Measurements from ENCODE around the gene CHID1. TPM values are rescaled to one million over a fixed set of nuclear protein-coding genes. Genes with fewer than 3 reads are reported as not detected.

The CHID1 gene
- polyA plus RNA-seq, 1 donor from 2014 or later: 51.2 TPM

DNA sequence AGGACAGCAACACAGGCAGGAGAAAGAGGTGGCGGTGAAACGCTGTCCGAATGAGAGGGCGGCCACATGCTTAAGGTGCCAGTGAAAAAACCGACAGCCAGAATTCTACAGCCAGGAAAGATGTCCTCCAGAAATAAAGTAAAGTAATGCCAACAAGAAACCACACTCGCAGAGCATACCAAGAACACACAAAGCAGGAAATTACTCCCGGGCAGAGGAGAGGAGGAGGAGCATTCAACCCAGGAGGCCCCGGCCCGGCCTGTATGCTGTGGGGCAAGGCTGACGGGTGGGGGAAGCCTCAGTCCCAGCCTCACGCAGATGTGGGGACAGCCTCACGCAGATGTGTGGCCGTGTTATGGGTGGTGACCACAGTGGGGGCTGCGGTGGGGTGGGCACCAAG lies 28.0 kb downstream of the CHID1 start:
- H4K20me1 ChIP-seq (ENCODE audit: insufficient read depth): no peaks in the 10 kb centered on the region
- no peaks in the 10 kb centered on the region for H3K9me2 ChIP-seq (ENCODE audit: insufficient read depth, low read length)
- H3K9me3 ChIP-seq (ENCODE audit: low read length): no peaks in the 10 kb centered on the region
- TF ChIP-seq POLR2AphosphoS5 (IDR thresholded peaks at IDR 0.05) (no peak), TAF1 (IDR thresholded peaks at IDR 0.05; ENCODE audit: low read depth) (no peak), EP300 (conservative IDR thresholded peaks at IDR 0.05; ENCODE audit: poor library complexity, severe bottlenecking) (no peak), SMC3 (conservative IDR thresholded peaks at IDR 0.05; ENCODE audit: poor library complexity) (no peak), MXI1 (conservative IDR thresholded peaks at IDR 0.05; ENCODE audit: poor library complexity, severe bottlenecking) (no peak), RAD21 (conservative IDR thresholded peaks at IDR 0.05) (no peak), EZH2 (IDR thresholded peaks at IDR 0.05; ENCODE audit: borderline replicate concordance, insufficient read depth, low read length, poor library complexity, severe bottlenecking) (no peak)
- TF ChIP-seq, protein P1, sequence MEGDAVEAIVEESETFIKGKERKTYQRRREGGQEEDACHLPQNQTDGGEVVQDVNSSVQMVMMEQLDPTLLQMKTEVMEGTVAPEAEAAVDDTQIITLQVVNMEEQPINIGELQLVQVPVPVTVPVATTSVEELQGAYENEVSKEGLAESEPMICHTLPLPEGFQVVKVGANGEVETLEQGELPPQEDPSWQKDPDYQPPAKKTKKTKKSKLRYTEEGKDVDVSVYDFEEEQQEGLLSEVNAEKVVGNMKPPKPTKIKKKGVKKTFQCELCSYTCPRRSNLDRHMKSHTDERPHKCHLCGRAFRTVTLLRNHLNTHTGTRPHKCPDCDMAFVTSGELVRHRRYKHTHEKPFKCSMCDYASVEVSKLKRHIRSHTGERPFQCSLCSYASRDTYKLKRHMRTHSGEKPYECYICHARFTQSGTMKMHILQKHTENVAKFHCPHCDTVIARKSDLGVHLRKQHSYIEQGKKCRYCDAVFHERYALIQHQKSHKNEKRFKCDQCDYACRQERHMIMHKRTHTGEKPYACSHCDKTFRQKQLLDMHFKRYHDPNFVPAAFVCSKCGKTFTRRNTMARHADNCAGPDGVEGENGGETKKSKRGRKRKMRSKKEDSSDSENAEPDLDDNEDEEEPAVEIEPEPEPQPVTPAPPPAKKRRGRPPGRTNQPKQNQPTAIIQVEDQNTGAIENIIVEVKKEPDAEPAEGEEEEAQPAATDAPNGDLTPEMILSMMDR (IDR thresholded peaks at IDR 0.05; ENCODE audit: poor library complexity, severe bottlenecking): no peak
- TF ChIP-seq, protein P2, sequence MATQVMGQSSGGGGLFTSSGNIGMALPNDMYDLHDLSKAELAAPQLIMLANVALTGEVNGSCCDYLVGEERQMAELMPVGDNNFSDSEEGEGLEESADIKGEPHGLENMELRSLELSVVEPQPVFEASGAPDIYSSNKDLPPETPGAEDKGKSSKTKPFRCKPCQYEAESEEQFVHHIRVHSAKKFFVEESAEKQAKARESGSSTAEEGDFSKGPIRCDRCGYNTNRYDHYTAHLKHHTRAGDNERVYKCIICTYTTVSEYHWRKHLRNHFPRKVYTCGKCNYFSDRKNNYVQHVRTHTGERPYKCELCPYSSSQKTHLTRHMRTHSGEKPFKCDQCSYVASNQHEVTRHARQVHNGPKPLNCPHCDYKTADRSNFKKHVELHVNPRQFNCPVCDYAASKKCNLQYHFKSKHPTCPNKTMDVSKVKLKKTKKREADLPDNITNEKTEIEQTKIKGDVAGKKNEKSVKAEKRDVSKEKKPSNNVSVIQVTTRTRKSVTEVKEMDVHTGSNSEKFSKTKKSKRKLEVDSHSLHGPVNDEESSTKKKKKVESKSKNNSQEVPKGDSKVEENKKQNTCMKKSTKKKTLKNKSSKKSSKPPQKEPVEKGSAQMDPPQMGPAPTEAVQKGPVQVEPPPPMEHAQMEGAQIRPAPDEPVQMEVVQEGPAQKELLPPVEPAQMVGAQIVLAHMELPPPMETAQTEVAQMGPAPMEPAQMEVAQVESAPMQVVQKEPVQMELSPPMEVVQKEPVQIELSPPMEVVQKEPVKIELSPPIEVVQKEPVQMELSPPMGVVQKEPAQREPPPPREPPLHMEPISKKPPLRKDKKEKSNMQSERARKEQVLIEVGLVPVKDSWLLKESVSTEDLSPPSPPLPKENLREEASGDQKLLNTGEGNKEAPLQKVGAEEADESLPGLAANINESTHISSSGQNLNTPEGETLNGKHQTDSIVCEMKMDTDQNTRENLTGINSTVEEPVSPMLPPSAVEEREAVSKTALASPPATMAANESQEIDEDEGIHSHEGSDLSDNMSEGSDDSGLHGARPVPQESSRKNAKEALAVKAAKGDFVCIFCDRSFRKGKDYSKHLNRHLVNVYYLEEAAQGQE (IDR thresholded peaks at IDR 0.05; ENCODE audit: borderline replicate concordance): no peak
- no peak overlapping the region for H3K9ac ChIP-seq (ENCODE audit: low read length)
- no peaks in the 10 kb centered on the region for H3K27me3 ChIP-seq (ENCODE audit: insufficient read depth, low read depth, low read length)
- no peak overlapping the region for H2AFZ ChIP-seq (ENCODE audit: low read depth, low read length)
- H3K79me2 ChIP-seq (replicated peaks; ENCODE audit: insufficient read depth, low read length): no peaks in the 10 kb centered on the region
- no peak overlapping the region for H3K27ac ChIP-seq (ENCODE audit: low read length)
- H3K36me3 ChIP-seq (ENCODE audit: insufficient read depth, low read length): no peaks in the 10 kb centered on the region
- H3K4me2 ChIP-seq (ENCODE audit: low read length): no peak overlapping the region
- no peak overlapping the region for H3K4me3 ChIP-seq (ENCODE audit: low read length)
- H3F3A ChIP-seq (ENCODE audit: insufficient read depth, low read length, poor library complexity, severe bottlenecking): no peaks in the 10 kb centered on the region

DNA sequence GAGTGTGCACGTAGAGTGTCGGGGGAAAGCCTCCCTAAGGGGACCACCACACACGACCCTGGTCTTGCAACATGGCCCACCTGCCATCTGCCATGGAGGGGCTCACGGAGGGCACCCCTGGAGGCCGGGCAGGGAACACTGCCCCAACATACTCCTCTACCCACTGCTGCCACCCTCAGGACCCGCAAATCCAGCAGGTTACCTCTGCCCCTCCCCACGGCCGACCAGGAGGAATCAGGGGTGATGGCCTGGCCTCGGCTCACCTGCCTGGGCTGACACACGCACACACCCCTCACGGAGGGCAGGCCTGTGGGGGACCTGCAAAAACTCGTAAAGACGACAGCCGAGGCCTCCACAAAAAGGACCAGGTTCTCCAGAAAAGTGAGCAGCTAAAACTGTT lies 30.2 kb downstream of the CHID1 start:
- no peaks in the 10 kb centered on the region for H3K27me3 ChIP-seq (ENCODE audit: insufficient read depth, low read depth, low read length)
- H3K9ac ChIP-seq (ENCODE audit: low read length): no peak overlapping the region
- TF ChIP-seq RAD21 (conservative IDR thresholded peaks at IDR 0.05) (no peak), EZH2 (IDR thresholded peaks at IDR 0.05; ENCODE audit: borderline replicate concordance, insufficient read depth, low read length, poor library complexity, severe bottlenecking) (no peak), POLR2AphosphoS5 (IDR thresholded peaks at IDR 0.05) (no peak), TAF1 (IDR thresholded peaks at IDR 0.05; ENCODE audit: low read depth) (no peak), EP300 (conservative IDR thresholded peaks at IDR 0.05; ENCODE audit: poor library complexity, severe bottlenecking) (no peak), SMC3 (conservative IDR thresholded peaks at IDR 0.05; ENCODE audit: poor library complexity) (no peak), MXI1 (conservative IDR thresholded peaks at IDR 0.05; ENCODE audit: poor library complexity, severe bottlenecking) (no peak)
- TF ChIP-seq, protein P2 (IDR thresholded peaks at IDR 0.05; ENCODE audit: borderline replicate concordance): no peak
- TF ChIP-seq, protein P1 (IDR thresholded peaks at IDR 0.05; ENCODE audit: poor library complexity, severe bottlenecking): no peak
- H3K27ac ChIP-seq (ENCODE audit: low read length): no peak overlapping the region
- H3K4me2 ChIP-seq (ENCODE audit: low read length): no peak overlapping the region
- no peaks in the 10 kb centered on the region for H4K20me1 ChIP-seq (ENCODE audit: insufficient read depth)
- no peaks in the 10 kb centered on the region for H3K79me2 ChIP-seq (replicated peaks; ENCODE audit: insufficient read depth, low read length)
- H3K9me3 ChIP-seq (ENCODE audit: low read length): no peaks in the 10 kb centered on the region
- H2AFZ ChIP-seq (ENCODE audit: low read depth, low read length): no peak overlapping the region
- H3K4me3 ChIP-seq (ENCODE audit: low read length): no peak overlapping the region
- H3K9me2 ChIP-seq (ENCODE audit: insufficient read depth, low read length): no peaks in the 10 kb centered on the region
- no peaks in the 10 kb centered on the region for H3K36me3 ChIP-seq (ENCODE audit: insufficient read depth, low read length)
- no peaks in the 10 kb centered on the region for H3F3A ChIP-seq (ENCODE audit: insufficient read depth, low read length, poor library complexity, severe bottlenecking)

Data from neural cell (in vitro differentiated cells).